NCI-H82 treated with DMSO at 0.1 percent for 48 hours (cell line): ENCODE results near the gene ZNF454.

Experiments
- DNase-seq: peaks from one replicate; lab custom pipeline; 2025; ENCODE audit not compliant: unreplicated experiment; lab: John Stamatoyannopoulos, UW

The ZNF454 gene

GRCh38 chr5:178992291-178992895, 51.4 kb downstream of the ZNF454 start:
- DNase-seq: no peak

GRCh38 chr5:178993236-178993765, 52.3 kb downstream of the ZNF454 start:
- DNase-seq: no peak

GRCh38 chr5:178993955-178994579, 53.1 kb downstream of the ZNF454 start:
- DNase-seq: no peak

GRCh38 chr5:178994580-178995340, 53.8 kb downstream of the ZNF454 start, which contains the start of gene GRM6:
TSS of gene GRM6 (minus strand) at chr5:178995320. CDS start at chr5:178994944, 376 bp downstream.
- DNase-seq: no peak

GRCh38 chr5:178995341-178995690, 54.3 kb downstream of the ZNF454 start:
- peak; percentile 38 for DNase-seq

GRCh38 chr5:178996156-178996555, 55.2 kb downstream of the ZNF454 start:
- peak; percentile 30 for DNase-seq

- no peak for DNase-seq
Measured at GRCh38 chr5:178997191-178997590, 56.2 kb downstream of the ZNF454 start.

GRCh38 chr5:178998441-178998840, 57.4 kb downstream of the ZNF454 start:
- DNase-seq: no peak

GRCh38 chr5:179006564-179006963, 65.6 kb downstream of the ZNF454 start:
- no peak for DNase-seq

- no peak for DNase-seq
Measured at GRCh38 chr5:179008667-179009066, 67.7 kb downstream of the ZNF454 start.
